ENCODE measurements around the gene PLPPR1.

DNA sequence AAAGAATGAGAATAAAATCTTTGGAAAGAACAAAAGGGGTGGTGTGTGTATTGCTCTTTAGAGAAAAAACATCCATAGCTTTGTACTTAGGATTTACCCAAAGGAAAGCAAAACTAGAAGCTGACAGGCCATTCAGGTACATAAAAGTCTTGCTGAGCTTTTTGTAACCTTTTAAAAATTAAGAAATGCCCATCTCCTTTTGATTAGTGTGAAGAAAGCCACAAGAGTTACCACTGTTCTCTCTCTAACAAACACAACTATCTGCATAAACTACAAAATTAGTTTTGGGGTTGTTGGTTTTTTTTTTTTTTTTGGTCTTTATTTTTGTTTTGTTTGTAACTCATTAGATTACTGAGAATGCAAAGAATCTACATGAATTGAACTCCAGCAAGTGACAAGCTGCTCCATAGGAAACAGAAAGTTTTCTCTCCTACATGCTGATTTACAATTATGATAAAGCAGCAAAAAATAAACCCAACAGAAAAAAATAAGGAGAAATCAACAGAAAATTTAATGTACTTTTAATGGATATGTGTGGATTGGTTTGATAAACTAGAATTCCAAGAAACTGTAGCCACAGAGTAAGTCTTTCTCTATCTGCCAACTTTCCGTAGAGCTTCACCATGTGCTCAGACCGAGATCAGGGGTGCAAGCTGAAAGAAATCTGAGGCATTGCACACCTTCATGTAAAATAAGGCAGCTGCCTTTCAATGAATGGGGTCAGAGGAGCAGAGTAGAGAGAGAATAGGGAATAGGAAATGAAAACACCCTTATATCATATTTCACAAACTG is 344.0 kb downstream of the PLPPR1 start:
- TF ChIP-seq, protein P1, sequence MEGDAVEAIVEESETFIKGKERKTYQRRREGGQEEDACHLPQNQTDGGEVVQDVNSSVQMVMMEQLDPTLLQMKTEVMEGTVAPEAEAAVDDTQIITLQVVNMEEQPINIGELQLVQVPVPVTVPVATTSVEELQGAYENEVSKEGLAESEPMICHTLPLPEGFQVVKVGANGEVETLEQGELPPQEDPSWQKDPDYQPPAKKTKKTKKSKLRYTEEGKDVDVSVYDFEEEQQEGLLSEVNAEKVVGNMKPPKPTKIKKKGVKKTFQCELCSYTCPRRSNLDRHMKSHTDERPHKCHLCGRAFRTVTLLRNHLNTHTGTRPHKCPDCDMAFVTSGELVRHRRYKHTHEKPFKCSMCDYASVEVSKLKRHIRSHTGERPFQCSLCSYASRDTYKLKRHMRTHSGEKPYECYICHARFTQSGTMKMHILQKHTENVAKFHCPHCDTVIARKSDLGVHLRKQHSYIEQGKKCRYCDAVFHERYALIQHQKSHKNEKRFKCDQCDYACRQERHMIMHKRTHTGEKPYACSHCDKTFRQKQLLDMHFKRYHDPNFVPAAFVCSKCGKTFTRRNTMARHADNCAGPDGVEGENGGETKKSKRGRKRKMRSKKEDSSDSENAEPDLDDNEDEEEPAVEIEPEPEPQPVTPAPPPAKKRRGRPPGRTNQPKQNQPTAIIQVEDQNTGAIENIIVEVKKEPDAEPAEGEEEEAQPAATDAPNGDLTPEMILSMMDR (conservative IDR thresholded peaks at IDR 0.05; ENCODE audit: low read depth in 2 of 2) = no peak
- TF ChIP-seq, protein P2, sequence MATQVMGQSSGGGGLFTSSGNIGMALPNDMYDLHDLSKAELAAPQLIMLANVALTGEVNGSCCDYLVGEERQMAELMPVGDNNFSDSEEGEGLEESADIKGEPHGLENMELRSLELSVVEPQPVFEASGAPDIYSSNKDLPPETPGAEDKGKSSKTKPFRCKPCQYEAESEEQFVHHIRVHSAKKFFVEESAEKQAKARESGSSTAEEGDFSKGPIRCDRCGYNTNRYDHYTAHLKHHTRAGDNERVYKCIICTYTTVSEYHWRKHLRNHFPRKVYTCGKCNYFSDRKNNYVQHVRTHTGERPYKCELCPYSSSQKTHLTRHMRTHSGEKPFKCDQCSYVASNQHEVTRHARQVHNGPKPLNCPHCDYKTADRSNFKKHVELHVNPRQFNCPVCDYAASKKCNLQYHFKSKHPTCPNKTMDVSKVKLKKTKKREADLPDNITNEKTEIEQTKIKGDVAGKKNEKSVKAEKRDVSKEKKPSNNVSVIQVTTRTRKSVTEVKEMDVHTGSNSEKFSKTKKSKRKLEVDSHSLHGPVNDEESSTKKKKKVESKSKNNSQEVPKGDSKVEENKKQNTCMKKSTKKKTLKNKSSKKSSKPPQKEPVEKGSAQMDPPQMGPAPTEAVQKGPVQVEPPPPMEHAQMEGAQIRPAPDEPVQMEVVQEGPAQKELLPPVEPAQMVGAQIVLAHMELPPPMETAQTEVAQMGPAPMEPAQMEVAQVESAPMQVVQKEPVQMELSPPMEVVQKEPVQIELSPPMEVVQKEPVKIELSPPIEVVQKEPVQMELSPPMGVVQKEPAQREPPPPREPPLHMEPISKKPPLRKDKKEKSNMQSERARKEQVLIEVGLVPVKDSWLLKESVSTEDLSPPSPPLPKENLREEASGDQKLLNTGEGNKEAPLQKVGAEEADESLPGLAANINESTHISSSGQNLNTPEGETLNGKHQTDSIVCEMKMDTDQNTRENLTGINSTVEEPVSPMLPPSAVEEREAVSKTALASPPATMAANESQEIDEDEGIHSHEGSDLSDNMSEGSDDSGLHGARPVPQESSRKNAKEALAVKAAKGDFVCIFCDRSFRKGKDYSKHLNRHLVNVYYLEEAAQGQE (IDR thresholded peaks at IDR 0.05; ENCODE audit: unreplicated experiment) = no peak

Measured in GM23338 (cell line).